ENCODE results near the gene CXorf49.
"Not testable (repeated sequence)": the region's sequence is repeated elsewhere in the genome, so short reads cannot be mapped to it uniquely, and the experiment has no call there.

The CXorf49 gene

DNA sequence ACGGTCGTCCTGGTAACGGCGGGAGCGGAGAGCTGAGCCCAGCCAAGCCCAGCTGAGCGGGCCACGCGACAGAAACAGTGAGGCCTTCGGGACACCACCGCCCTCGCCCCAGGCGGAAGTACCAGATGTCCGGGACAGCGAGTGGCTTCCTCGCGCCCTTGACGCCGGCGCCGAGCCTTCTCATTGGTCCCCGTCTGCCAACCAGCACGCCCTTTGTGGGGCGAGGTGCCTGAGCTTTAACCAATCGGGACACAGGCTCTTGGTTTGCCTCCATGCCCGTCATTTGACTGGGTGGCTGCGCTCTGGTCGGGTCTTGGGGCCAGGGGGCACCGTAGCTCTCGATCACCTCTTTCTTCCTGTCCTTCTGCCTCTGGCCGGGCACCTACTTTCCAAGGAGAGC lies at the start of gene CXorf49:
CXorf49 (minus strand) TSS at position 101 of the 400 bp plus-strand sequence. CDS start 134 bp downstream, outside the sequence.
- not testable (repeated sequence) for DNase-seq (ENCODE audit: low spot score)

DNA sequence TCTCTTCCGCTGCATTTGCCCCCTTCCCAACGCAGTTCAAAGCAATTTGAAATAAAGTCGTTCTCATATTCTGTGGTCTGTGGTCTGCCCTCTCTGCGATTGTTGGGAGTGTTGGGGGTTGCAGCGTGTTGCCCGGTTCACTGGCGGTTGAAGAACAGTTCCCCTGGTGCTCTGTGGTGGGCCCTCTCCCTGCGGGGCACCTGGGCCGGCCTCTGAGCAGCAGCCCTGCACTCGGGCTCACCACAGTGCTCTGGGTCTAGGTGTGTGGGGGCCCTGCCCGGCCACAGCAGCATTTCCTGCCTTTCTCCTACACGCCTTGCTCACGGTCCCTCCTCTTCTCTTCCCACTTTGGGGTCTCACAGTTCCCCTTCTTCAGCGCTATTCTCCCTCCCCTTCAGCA lies 49.0 kb upstream of the CXorf49 start:
- DNase-seq (ENCODE audit: low spot score): not testable (repeated sequence)

DNA sequence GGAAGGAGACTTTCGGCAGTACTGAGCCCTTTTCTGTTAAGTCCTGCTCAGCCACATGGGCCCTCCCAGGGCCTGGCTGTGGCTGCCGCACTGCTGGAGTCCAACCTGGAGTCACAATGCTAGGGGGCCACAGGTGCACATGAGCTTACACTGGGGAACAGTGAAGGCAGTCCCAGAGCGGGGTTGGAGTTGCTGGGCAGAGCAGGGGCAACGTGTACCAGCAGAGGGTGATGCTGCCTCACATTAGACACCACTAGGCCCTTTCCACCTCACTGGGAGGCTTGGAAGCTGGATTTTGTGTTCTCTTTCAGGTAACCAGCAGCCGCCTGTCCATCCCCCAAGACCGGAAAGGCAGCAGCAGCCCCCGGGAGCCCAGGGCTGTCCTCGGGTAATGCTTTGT lies 47.5 kb upstream of the CXorf49 start:
- DNase-seq (ENCODE audit: low spot score): not testable (repeated sequence)

DNA sequence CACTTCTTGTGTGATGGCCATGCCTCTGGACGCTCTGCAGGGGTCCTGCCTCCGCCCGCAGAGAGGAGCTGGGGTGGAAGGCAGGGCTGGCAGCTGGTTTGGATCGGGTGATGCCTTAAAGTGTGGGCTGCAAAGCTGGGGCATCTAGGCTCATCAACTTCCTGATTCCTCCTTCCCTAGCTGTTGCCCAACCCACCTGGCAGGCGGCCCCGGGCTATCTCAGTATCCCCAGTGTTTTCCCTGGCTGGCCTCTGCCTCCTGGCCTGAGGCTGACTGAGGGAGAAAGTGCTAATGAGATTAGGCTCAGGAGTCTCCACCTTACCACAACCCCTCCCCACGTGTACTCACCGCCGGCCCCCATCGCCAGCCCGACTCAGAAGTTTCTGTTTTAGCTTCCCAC lies 46.7 kb upstream of the CXorf49 start:
- DNase-seq (ENCODE audit: low spot score): not testable (repeated sequence)

DNA sequence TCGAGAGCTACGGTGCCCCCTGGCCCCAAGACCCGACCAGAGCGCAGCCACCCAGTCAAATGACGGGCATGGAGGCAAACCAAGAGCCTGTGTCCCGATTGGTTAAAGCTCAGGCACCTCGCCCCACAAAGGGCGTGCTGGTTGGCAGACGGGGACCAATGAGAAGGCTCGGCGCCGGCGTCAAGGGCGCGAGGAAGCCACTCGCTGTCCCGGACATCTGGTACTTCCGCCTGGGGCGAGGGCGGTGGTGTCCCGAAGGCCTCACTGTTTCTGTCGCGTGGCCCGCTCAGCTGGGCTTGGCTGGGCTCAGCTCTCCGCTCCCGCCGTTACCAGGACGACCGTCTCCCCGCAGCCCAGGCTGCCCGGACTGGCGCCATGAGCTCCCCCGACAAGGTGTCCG lies 45.0 kb upstream of the CXorf49 start, which contains the start of gene CXorf49B:
CXorf49B (plus strand) TSS at position 301 of the 400 bp plus-strand sequence; CDS start at position 376, 75 bp downstream.
- DNase-seq (ENCODE audit: low spot score): not testable (repeated sequence)

DNA sequence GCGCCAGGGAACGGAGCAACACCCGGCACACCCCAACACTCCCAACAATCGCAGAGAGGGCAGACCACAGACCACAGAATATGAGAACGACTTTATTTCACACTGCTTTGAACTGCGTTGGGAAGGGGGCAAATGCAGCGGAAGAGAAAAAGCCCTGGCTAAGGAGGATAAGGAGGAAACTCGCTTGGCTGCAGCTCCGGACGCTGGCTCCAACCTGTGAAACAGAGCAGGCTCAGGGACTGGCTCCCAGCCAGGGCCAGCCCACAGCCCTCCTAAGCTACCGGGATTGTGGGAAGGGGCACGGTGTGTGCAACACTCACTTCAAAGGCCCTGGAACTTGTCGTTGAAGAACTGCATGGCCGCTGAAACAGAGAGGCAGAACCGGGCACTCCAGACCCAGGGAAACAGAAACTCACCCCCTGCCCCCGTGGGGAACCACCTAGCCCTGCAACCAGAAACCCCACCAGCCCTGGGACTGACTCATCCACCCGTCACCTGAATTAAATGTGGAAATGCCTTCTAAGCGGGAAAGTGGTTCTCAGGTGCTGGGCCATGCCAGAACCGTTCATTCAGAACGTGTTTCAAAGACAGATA lies 42.7 kb upstream of the CXorf49 start:
- DNase-seq (ENCODE audit: low spot score): not testable (repeated sequence)

DNA sequence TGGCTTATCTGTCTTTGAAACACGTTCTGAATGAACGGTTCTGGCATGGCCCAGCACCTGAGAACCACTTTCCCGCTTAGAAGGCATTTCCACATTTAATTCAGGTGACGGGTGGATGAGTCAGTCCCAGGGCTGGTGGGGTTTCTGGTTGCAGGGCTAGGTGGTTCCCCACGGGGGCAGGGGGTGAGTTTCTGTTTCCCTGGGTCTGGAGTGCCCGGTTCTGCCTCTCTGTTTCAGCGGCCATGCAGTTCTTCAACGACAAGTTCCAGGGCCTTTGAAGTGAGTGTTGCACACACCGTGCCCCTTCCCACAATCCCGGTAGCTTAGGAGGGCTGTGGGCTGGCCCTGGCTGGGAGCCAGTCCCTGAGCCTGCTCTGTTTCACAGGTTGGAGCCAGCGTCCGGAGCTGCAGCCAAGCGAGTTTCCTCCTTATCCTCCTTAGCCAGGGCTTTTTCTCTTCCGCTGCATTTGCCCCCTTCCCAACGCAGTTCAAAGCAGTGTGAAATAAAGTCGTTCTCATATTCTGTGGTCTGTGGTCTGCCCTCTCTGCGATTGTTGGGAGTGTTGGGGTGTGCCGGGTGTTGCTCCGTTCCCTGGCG lies 2.3 kb upstream of the CXorf49 start:
- not testable (repeated sequence) for DNase-seq (ENCODE audit: low spot score)

DNA sequence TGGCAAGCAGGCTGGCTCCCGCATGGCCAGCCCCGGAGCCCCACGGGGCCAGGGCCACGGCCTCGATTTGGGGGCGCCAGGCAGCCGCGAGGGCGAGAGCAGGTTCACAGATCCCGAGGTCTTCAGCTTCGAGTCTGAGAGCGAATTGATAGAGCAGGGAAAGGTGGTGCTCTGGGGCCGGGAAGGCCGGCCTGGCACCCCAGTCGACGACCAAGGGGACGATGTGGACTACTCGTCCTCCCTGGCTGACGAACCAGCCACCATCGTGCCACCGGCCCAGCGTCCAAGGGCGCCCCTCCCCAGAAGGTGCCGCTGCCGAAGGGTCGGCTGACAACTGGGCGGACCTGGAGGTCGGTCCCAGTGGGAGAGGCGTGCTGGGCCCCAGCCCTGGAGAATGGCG lies 1.1 kb upstream of the CXorf49 start:
- not testable (repeated sequence) for DNase-seq (ENCODE audit: low spot score)

DNA sequence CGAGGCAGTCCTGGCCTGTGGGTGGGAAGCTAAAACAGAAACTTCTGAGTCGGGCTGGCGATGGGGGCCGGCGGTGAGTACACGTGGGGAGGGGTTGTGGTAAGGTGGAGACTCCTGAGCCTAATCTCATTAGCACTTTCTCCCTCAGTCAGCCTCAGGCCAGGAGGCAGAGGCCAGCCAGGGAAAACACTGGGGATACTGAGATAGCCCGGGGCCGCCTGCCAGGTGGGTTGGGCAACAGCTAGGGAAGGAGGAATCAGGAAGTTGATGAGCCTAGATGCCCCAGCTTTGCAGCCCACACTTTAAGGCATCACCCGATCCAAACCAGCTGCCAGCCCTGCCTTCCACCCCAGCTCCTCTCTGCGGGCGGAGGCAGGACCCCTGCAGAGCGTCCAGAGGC lies 1.8 kb downstream of the CXorf49 start:
- DNase-seq (ENCODE audit: low spot score): not testable (repeated sequence)

DNA sequence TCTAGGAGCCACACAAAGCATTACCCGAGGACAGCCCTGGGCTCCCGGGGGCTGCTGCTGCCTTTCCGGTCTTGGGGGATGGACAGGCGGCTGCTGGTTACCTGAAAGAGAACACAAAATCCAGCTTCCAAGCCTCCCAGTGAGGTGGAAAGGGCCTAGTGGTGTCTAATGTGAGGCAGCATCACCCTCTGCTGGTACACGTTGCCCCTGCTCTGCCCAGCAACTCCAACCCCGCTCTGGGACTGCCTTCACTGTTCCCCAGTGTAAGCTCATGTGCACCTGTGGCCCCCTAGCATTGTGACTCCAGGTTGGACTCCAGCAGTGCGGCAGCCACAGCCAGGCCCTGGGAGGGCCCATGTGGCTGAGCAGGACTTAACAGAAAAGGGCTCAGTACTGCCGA lies 2.5 kb downstream of the CXorf49 start:
- DNase-seq (ENCODE audit: low spot score): not testable (repeated sequence)

DNA sequence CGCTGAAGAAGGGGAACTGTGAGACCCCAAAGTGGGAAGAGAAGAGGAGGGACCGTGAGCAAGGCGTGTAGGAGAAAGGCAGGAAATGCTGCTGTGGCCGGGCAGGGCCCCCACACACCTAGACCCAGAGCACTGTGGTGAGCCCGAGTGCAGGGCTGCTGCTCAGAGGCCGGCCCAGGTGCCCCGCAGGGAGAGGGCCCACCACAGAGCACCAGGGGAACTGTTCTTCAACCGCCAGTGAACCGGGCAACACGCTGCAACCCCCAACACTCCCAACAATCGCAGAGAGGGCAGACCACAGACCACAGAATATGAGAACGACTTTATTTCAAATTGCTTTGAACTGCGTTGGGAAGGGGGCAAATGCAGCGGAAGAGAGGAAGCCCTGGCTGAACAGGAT lies 4.0 kb downstream of the CXorf49 start:
- DNase-seq (ENCODE audit: low spot score): not testable (repeated sequence)

DNA sequence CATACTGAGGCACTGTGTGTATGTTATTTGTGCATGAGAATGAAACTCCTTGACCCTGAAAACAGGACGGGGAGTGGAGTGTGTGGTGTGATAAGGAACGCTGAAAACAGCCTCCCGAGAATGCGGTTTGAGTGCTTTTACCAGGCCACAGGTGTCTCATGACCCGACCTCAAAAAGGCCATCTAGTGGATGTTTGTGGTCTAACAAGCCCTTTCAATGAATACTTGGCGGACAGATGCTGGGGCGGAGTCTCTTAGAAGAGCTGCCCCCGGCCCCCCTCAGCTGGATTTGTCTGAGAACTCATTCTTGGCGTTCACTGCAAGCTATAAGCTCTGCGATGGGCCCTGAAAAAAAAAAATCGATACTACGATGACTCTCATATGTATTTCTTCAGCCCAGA lies 15.2 kb downstream of the CXorf49 start:
- not testable (repeated sequence) for DNase-seq (ENCODE audit: low spot score)

DNA sequence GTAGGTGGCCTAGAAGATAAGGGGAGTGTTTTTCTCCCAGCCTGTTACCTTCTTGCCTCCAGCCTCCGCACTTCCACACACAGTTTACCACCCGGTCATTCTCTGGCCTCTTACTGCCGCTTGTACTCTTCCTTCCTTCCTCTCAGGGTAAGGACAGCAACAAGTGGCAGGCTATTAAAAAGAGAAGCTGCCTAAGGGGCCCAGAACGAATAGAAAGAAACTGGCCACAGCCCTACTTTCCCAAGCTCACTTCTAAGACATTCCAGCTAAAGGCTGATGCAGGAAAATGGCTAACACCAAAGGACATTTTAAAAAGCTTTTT lies 19.1 kb downstream of the CXorf49 start:
- not testable (repeated sequence) for DNase-seq (ENCODE audit: low spot score)

DNA sequence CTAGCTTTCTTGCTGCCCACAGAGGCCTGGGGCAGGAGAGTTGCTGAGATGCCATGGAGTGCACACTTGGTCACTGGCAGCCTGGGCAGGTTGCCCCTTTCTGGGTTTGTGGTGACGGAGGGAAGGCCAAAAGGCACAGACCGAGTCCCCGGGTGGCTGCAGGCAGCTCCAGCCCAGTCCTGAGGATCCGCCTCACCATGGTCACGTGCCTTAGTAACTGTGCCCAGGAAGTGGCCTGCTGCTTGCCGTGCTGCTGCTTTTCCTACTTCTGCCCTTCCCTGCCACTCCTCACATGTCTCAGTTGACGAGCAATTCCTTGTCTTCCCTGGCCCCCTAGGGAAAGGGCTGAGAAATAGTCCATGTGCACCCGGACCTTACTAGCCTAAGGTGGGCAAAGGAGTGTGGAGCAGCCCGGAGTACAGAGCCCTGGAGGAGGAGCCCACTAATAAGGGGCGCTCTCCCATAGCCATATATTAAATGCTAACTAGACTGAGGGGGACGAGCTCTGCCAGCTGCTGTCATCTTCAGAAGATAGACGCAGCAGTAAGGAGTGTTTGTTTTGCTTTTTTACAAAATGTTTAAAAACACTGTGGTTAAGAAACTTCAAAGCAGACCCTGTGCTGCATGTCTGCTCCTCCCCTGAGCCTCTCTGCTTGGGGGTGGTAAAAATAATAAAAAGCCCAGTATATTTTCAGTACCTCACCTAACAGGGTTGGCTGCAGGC lies 19.6 kb downstream of the CXorf49 start:
- DNase-seq (ENCODE audit: low spot score): not testable (repeated sequence)

DNA sequence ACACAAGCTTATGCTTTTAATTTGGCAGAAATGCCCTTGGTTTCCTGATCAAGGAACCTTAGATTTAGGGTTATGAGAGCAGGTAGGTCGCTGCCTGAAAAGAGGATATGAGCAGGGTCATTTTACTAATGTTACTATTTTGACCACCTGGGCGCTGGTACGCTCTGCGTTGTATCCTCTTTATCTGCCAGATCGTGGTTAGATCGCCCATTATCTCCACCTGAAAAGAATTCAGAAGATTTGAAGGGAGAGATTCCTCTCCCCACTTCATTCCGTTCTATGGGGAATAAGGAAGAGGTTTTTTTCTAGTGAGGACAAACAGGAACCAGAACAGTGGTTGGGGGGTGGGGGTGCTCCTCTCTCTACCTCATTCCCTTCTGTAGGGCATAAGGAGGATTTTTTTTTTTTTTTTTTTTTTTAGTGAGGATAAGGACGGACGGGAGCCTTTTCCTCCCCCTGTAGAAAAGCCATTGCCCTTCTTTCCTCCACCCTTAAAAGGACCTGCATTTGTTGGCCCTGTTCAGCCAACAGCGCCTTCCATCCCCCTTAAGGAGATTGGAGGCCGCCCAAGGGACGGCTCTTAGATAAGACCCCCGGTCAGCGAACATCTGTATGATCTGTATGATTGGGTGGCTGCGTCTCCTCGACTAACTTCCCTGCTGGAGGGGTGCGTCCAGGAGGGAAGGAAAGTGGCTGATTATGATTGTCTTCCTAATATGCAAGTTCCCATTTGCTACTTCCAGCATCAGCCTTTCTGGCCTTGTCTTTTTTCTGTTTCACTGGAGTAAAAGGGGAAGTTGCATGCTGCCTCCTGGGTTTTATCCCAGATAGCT lies 20.4 kb downstream of the CXorf49 start:
- DNase-seq (ENCODE audit: low spot score): not testable (repeated sequence)

DNA sequence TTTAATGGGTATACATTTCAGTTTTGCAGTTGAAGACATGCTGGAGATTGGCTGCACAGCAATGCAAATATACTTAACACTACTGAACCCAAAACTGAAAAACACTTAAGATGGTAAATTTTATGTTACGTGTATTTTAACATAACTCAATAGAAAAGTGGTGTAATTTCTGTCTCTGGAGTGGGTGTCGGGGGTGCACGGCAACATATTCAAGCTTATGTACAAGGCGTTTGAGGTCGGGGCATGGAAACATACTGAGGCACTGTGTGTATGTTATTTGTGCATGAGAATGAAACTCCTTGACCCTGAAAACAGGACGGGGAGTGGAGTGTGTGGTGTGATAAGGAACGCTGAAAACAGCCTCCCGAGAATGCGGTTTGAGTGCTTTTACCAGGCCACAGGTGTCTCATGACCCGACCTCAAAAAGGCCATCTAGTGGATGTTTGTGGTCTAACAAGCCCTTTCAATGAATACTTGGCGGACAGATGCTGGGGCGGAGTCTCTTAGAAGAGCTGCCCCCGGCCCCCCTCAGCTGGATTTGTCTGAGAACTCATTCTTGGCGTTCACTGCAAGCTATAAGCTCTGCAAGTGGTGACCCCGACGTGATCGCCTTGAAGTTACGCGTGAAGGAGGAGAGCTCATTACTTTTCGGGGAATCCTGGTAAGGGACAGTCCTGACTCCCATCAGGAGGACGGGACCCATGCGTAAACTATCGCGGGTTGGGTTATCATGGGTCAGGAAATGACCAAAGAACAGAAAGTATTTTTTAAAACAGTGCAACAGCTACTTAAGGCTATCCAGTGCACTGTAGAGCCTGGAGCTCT lies 21.2 kb downstream of the CXorf49 start:
- not testable (repeated sequence) for DNase-seq (ENCODE audit: low spot score)

DNA sequence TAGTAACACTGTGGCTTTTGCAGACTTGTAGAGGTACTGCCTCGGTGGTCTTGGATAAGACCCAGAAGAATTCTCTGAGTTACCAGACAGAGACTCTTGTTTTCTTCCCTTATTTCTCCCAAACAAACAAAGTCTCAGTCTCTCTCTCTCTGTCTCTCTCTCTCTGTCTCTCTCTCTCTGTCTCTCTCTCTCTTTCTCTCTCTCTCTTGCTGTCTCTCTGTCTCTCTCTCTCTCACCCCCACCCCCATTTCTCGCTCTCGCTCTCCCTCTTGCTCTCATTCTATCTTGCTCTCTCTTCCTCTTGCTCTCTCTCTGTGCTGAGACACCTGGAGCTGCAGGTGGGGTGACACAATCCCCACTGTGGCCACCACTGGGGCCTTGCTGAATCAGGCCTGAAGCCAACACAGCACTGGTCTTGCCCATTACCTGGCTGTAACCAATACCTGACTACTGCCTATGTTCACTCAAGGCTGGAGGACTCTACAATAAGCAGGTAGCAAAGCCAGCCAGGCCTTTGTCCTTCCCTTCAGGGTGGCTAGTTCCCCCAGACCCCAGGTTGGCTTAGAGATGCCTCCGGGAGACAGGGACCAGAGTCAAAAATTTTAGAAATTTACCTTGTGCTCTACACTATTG lies 38.4 kb downstream of the CXorf49 start:
- DNase-seq (ENCODE audit: low spot score): no peak

DNA sequence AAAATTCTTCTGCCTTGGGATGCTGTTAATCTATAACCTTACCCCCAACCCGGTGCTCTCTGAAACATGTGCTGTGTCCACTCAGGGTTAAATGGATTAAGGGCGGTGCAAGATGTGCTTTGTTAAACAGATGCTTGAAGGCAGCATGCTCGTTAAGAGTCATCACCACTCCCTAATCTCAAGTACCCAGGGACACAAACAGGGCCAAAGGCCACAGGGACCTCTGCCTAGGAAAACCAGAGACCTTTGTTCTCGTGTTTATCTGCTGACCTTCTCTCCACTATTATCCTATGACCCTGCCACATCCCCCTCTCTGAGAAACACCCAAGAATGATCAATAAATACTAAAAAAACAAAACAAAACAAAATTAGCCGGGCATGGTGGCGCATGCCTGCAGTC lies 40.9 kb downstream of the CXorf49 start:
- not testable (repeated sequence) for DNase-seq (ENCODE audit: low spot score)

DNA sequence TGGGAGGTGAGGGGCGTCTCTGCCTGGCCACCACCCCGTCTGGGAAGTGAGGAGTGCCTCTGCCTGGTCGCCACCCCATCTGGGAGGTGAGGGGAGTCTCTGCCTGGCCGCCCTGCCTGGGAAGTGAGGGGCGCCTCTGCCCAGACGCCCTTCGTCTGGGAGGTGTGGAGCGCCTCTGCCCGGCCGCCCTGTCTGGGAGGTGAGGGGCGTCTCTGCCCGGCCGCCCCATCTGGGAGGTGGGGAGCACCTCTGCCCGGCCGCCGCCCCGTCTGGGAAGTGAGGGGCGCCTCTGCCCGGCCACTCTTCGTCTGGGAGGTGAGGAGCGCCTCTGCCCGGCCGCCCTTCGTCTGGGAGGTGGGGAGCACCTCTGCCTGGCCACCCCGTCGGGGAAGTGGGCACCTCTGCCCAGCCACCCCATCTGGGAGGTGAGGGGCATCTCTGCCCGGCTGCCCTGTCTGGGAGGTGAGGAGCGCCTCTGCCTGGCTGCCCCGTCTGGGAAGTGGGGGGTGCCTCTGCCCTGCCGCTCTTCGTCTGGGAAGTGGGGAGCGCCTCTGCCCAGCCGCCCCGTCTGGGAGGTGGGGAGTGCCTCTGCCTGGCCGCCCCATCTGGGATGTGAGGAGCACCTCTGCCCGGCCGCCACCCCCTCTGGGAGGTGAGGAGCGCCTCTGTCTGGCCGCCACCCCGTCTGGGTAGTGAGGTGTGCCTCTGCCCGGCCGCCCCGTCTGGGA lies 41.9 kb downstream of the CXorf49 start:
- DNase-seq (ENCODE audit: low spot score): not testable (repeated sequence)

DNA sequence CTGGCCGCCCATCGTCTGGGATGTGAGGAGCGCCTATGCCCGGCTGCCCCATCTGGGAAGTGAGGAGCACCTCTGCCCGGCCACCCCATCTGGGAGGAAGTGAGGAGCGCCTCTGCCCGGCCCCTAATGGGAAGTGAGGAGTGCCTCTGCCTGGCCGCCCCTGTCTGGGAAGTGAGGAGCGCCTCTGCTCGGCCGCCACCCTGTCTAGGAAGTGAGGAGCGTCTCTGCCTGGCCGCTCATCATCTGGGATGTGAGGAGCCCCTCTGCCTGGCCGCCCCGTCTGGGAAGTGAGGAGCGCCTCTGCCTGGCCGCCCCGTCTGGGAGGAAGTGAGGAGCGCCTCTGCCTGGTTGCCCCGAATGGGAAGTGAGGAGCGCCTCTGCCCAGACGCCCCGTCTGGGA lies 42.4 kb downstream of the CXorf49 start:
- not testable (repeated sequence) for DNase-seq (ENCODE audit: low spot score)

All from AG08396 (cell line).